Spleen (tissue), 7 donors: ENCODE measurements around the gene SPATA25.
A peak's percentile ranks its signal among the peaks of the same experiment; 100 is the strongest.

ENCODE experiments used
- CTCF ChIP-seq, 11 experiments: fragments of 200-600 bp in 7 of 11; fragments of 450-650 bp in 4 of 11; sonication (generic) in 4 of 11; IDR thresholded peaks in 8 of 11; conservative IDR thresholded peaks in 3 of 11; 1 replicate in 7 of 11; 2 replicates in 4 of 11; pipeline versions ENCODE4 v1.4.0 to v1.8.0; 2016 to 2021; ENCODE audit warnings: antibody characterized with exemption in 11 of 11, inconsistent platforms in 4 of 11, mild to moderate bottlenecking in 1 of 11
- POLR2A ChIP-seq, 3 donors: fragments of 450-650 bp; IDR thresholded peaks; one replicate each; pipeline ENCODE4 v1.5.1; 2017; ENCODE audit warnings: antibody characterized with exemption in 3 of 3, mild to moderate bottlenecking in 1 of 3
- POLR2AphosphoS5 ChIP-seq, 3 donors: sonication (generic); formaldehyde crosslinking; IDR thresholded peaks; one replicate each; pipeline ENCODE4 v1.5.1; 2017; ENCODE audit warnings: antibody characterized with exemption in 3 of 3
- donor health status: DM: no; HTN: no; CAD: no; lungs with moderate emphysema.
- donor health status: DM: no; HTN: no; CAD: no.
- donor health status: DM: no; HTN: no; CAD: no.

GRCh38 chr20:45897692-45898091, 10.3 kb upstream of the SPATA25 start:
- TF ChIP-seq POLR2A (IDR thresholded peaks at IDR 0.05) = no peak
- TF ChIP-seq POLR2AphosphoS5 (IDR thresholded peaks at IDR 0.05) = peak in 1 of 3 donors; percentile 26
- no peak for TF ChIP-seq CTCF (IDR thresholded peaks at IDR 0.05 in 8 of 11, conservative IDR thresholded peaks at IDR 0.05 in 3 of 11)
